GM06990 (cell line): ENCODE measurements around the gene C14orf180.

Source experiments
- DNase-seq: peaks from one replicate; pipeline ENCODE4 v3.0.0-alpha.2; 2011; ENCODE audit not compliant: insufficient read length; ENCODE audit errors: extremely low read depth
- H3K27me3 ChIP-seq: replicated peaks from 2 replicates; pipeline ENCODE4 v1.6.0; 2011; ENCODE audit warnings: low read length; ENCODE audit not compliant: control insufficient read depth, insufficient read depth
- H3K36me3 ChIP-seq: 2 replicates; pipeline ENCODE4 v1.5.1; 2011; ENCODE audit warnings: low read length; ENCODE audit not compliant: control insufficient read depth, insufficient read depth
- H3K4me3 ChIP-seq: replicated peaks from 2 replicates; pipeline ENCODE4 v1.5.1; 2011; ENCODE audit warnings: low read depth, mild to moderate bottlenecking, control low read depth, low read length
- TF ChIP-seq, protein P1 (sequence below): IDR thresholded peaks from 2 replicates; pipeline ENCODE4 v1.5.1; 2011; ENCODE audit warnings: low read length, control low read depth, mild to moderate bottlenecking, inconsistent platforms; ENCODE audit not compliant: insufficient read depth, poor library complexity, severe bottlenecking

Gene C14orf180

DNA sequence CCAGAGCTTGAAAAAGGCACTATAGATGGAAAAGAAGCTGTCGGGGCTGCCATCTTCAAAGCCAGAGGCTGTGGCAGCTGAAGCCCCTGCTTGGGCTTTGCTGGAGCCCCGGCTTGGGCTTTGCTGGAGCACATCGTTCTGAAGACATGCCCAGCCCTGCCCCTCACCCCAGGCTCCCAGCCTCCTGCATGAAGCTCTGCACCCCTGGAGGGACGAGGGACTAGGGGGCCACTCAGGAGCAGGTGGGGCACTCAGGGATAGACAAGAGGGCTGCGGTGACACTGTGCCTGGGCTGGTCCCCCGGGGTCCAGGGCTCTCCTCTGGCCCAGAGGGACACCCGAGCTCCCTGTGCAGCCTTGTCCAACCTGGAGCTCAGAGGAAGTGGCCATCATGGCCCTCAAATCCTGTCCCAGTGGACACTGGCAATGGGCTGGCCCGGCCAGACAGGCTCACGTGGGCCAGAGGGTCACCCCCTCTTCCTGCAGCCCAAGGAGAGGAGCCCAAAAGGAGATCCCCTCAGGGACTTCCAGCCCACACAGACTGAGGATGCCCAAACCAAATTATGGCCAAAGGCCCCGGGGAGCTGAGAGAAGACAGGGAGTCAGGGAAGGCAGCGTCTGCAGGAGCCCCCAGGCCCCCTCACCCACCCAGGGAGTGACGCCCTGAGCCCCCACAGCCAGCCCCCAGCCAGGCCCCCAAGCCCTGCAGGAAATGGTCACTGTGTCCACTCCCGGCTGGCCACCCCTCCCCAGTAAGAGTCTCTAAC, 23.1 kb upstream of the C14orf180 start:
- H3K4me3 ChIP-seq = no peak overlapping the region
- TF ChIP-seq, protein P1, sequence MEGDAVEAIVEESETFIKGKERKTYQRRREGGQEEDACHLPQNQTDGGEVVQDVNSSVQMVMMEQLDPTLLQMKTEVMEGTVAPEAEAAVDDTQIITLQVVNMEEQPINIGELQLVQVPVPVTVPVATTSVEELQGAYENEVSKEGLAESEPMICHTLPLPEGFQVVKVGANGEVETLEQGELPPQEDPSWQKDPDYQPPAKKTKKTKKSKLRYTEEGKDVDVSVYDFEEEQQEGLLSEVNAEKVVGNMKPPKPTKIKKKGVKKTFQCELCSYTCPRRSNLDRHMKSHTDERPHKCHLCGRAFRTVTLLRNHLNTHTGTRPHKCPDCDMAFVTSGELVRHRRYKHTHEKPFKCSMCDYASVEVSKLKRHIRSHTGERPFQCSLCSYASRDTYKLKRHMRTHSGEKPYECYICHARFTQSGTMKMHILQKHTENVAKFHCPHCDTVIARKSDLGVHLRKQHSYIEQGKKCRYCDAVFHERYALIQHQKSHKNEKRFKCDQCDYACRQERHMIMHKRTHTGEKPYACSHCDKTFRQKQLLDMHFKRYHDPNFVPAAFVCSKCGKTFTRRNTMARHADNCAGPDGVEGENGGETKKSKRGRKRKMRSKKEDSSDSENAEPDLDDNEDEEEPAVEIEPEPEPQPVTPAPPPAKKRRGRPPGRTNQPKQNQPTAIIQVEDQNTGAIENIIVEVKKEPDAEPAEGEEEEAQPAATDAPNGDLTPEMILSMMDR = no peak
- H3K36me3 ChIP-seq = no peaks in the 10 kb centered on the region
- peaks cover 3% of the 10 kb centered on the region; the same call in 1 of the 2 replicates for H3K27me3 ChIP-seq
- DNase-seq = no peak

DNA sequence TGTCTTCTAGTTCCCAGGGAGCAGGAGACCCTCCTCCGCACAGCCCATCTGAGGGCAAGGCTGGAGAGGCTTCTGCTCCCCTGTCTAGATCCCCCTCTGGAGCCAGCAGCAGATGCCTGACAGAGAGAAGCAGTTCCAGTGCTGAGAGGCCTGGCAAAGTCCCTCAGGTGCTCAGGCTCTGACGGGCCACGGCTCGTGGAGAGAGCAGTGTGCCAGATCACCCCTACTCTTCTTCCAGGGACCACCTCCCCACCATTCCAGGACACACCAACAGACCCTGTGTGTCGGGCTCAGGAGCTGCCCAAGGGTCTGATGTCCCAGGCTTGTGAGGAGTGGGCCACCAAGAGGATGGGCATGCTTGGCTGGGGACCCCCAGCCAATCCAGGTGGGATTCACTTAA, 22.5 kb upstream of the C14orf180 start:
- Histone ChIP-seq H3K27me3 (peaks cover 3% of the 10 kb centered on the region; the same call in 1 of the 2 replicates), H3K4me3 (no peak overlapping the region), H3K36me3 (no peaks in the 10 kb centered on the region)
- no peak for DNase-seq
- TF ChIP-seq, protein P1 = no peak

DNA sequence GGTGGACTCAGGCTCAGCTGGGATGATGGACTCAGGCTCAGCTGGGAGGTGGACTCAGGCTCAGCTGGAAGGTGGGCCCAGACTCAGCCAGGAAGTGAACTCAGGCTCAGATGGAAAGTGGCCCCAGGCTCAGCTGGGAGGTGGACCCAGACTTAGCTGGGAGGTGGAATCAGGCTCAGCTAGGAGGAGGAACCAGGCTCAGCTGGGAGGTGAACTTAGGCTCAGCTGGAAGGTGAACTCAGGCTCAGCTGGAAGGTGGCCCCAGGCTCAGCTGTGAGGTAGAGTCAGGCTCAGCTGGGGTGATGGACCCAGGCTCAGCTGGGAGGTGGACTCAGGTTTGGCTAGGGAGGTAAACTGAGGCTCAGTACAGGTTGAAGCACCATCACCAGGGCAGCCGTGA, 21.8 kb upstream of the C14orf180 start:
- Histone ChIP-seq H3K4me3 (no peak overlapping the region), H3K36me3 (no peaks in the 10 kb centered on the region), H3K27me3 (peaks cover 3% of the 10 kb centered on the region; the same call in 1 of the 2 replicates)
- TF ChIP-seq, protein P1 = no peak
- no peak for DNase-seq

DNA sequence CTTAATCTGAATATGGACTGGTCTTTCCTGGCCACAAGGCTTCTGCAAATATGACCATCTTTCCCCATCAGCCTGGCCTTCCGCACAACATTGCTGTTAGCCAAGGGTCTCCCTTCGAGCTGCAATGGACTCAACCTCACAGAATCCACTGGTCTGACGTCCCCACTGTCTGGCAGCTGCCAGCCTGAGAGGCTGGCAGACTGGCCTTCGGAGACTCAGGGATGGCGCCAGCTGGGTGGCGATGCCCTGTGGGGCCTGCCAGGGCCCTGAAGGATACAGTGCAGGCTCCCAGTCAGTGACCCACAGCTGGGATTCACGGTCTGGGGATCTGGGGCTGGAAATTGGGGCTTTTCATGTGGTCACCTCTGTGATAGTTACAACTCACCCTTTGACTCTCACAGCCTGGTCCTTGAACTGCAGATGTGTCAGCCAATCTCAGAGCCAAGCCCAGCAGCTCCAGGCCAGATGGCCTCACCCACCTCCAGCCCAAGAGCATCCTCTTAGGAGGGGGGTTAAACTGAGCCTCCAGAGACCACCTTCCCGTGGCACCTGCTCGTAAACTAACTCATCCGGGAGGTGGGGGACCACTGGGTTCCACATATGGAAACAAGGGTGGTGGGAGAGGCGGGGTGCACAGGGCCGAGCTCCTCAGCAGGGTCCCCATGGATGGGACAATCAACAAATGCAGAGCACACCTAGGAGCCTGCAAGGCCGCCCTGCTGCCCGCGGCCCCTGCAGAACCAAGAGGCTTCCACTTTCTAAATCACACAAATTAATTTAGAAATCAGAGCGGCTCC, 21.1 kb upstream of the C14orf180 start:
- TF ChIP-seq, protein P1 = no peak
- Histone ChIP-seq H3K4me3 (no peak overlapping the region), H3K27me3 (peaks cover 5% of the 10 kb centered on the region; the same call in 1 of the 2 replicates), H3K36me3 (no peaks in the 10 kb centered on the region)
- no peak for DNase-seq

DNA sequence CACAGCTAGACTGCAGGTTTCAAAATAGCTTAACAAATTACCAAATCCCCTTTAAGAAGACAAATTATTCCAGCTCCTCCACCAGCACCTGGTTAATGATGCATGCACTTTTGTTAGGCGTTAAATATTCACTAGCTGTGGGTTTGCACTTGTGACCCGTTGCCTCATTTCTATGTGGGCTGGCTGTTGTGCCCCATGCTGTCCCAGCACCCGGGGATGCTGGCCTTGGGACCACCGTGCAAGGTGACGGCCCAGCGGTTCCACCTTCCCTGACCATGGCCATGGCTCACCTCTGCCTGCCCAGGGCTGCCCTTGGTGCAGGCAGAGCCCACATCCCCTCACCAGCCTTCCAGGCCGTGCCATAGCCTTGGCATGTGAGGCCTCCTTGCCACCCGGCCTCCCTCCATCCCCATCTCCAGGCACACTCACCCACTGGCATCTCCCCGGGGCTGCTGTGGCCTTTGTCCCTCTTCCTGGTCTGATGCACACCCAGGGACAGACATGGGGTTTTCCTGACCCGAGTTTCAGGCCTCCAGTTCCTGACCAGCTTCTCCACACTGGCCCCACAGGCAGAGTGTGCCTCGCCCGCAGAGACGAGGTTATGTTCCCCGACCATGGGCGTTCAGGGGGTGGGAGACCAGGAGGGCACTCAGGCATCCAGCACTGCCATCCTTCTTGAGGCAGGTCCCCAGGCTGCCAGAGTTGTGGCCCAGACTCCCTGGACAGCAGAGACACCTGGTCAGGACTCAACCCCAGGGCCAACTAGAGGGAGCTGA, 20.3 kb upstream of the C14orf180 start:
- Histone ChIP-seq H3K36me3 (no peaks in the 10 kb centered on the region), H3K4me3 (no peak overlapping the region), H3K27me3 (peaks cover 4% of the 10 kb centered on the region; the same call in 1 of the 2 replicates)
- DNase-seq = no peak
- TF ChIP-seq, protein P1 = no peak
